Measurements from ENCODE around the gene AHCYL2.
"Not testable (repeated sequence)": the region's sequence is repeated elsewhere in the genome, so short reads cannot be mapped to it uniquely, and the experiment has no call there.

AHCYL2 gene

DNA sequence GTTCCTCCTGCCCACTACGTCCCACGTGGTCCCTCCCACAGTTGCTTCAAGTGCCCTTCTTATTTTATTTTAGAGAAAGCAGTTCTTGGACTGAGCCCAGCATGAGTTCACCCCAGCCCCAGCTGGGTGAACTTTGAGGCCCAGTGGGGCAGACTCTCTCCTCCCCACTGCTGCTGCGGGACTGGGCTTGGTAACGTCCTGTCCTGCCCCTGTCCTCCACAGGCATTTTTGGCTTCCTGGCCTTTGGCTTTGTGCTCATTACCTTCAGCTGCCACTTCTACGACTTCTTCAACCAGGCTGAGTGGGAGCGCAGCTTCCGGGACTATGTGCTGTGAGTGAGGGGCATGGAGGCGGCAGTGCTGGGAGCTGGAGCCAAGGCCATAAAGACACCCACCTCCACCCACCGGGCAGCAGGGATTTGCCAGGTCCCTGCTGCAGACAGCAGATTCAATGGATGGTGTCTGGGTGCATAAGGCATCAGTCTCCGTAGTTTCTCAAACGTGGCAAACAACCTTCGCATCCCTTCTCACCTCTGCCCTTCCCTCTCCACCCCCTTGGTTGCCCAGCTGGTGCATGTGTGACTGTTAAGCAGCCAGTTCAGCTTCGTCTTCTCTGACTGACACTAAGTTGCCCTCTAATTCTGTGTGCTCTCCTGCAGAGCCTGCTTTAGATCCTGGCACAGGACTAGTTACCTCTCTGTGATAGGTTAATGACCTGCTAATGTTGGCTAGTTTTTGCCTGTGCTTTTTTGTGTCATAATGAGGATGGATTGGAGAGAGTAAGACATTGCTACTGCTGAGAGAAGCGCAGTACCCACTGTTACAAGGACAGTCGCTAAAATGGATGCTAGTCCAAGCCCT is 15.5 kb upstream of the AHCYL2 start:
- DNase-seq (ENCODE audit: low read depth), result no peak

GRCh38 chr7:129210256-129210988 is 14.4 kb upstream of the AHCYL2 start:
- no peak for DNase-seq (ENCODE audit: low read depth)

GRCh38 chr7:129210989-129211312 is 13.9 kb upstream of the AHCYL2 start:
- DNase-seq (ENCODE audit: low read depth), result no peak

- DNase-seq (ENCODE audit: low read depth), result no peak
These were observed 12.7 kb upstream of the AHCYL2 start for GRCh38 chr7:129212126-129212525.

- no peak for DNase-seq (ENCODE audit: low read depth)
These were observed 12.2 kb upstream of the AHCYL2 start for GRCh38 chr7:129212596-129212995.

DNA sequence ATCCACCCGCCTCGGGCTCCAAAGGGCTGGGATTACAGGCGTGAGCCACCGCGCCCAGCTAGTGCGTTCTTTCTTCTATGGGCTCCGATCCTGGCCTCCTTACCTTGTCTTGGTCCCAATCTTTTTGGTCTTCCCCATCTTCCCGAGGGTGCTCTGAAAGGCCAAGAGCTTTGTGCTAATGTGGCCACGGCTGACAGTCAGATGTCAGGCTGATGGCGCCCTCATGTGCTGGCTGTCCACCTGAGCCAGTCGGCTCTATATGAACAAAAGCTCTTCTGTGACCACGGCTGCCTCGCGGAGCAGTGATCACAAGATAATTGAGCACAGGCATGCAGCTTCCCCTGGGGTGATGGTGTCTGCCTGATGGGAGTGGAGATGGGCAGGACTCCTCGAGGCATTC is 11.0 kb upstream of the AHCYL2 start:
- no peak for DNase-seq (ENCODE audit: low read depth)

DNA sequence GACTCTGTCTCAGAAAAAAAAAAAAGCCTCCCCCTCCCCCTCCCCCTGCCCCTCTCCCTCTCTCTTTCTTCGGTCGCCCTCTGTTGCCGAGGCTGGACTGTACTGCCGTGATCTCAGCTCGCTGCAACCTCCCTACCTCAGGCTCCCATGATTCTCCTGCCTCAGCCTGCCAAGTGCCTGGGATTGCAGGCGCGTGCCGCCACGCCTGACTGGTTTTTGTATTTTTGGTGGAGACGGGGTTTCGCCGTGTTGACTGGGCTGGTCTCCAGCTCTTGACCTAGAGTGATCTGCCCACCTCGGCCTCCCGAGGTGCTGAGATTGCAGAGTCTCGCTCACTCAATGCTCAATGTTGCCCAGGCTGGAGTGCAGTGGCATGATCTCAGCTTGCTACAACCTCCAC is 9.1 kb upstream of the AHCYL2 start:
- not testable (repeated sequence) for DNase-seq (ENCODE audit: low read depth)

GRCh38 chr7:129216101-129216715 is 8.6 kb upstream of the AHCYL2 start:
- not testable (repeated sequence) for DNase-seq (ENCODE audit: low read depth)

GRCh38 chr7:129216821-129217416 is 7.9 kb upstream of the AHCYL2 start:
- not testable (repeated sequence) for DNase-seq (ENCODE audit: low read depth)

- peak; percentile 45 for DNase-seq (ENCODE audit: low read depth)
These were observed 6.2 kb upstream of the AHCYL2 start for GRCh38 chr7:129218514-129219062.

DNA sequence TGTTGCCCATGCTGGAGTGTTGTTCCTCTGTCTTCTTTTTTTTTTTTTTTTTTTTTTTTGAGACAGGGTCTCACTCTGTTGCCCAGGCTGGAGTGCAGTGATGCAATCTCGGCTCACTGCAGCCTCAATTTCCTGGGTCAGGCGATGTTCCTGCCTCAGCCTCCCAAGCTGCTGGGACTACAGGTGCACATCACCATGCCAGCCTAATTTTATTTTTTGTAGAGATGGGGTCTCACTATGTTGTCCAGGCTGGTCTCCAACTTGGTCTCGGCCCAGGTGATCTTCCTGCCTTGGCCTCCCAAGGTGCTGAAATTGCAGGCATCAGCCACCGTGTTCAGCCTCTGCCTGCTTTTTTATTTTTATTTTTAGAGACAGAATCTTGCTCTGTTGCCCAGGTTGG is 5.7 kb upstream of the AHCYL2 start:
- not testable (repeated sequence) for DNase-seq (ENCODE audit: low read depth)

GRCh38 chr7:129222064-129222463 is 2.8 kb upstream of the AHCYL2 start:
- no peak for DNase-seq (ENCODE audit: low read depth)

DNA sequence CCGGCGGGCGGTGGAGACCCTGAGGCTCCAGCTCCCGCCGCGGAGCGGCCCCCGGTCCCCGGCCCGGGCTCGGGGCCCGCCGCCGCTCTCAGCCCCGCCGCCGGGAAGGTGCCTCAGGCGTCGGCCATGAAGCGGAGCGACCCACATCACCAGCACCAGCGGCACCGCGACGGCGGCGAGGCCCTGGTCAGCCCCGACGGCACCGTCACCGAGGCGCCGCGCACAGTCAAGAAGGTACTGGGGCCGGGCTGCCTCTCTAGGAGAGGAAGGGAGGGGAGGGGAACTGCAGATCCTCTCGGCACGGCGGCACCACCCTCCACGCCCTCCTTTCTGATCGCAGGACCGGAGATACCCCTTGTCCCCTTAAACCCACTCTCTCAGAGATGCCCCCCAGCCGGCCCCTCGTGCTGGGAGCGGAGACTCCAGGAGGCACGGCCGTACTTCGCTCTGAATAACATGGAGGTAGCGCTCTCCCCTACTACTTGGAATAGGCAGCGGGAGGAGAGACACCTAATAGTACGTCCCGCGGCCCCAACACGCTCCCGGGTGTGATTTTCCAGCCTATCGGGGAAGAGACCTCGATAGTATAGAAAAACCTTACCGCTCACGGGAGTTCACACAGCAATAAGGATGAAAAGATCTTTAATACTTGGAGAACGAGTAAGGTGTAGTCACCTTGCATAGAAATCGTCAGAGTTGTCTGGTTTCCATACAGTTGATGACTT is 538 bp downstream of the AHCYL2 start:
- peak; percentile 46 for DNase-seq (ENCODE audit: low read depth)

- DNase-seq (ENCODE audit: low read depth), result no peak
These were observed 1.2 kb downstream of the AHCYL2 start for GRCh38 chr7:129225931-129226572.

DNA sequence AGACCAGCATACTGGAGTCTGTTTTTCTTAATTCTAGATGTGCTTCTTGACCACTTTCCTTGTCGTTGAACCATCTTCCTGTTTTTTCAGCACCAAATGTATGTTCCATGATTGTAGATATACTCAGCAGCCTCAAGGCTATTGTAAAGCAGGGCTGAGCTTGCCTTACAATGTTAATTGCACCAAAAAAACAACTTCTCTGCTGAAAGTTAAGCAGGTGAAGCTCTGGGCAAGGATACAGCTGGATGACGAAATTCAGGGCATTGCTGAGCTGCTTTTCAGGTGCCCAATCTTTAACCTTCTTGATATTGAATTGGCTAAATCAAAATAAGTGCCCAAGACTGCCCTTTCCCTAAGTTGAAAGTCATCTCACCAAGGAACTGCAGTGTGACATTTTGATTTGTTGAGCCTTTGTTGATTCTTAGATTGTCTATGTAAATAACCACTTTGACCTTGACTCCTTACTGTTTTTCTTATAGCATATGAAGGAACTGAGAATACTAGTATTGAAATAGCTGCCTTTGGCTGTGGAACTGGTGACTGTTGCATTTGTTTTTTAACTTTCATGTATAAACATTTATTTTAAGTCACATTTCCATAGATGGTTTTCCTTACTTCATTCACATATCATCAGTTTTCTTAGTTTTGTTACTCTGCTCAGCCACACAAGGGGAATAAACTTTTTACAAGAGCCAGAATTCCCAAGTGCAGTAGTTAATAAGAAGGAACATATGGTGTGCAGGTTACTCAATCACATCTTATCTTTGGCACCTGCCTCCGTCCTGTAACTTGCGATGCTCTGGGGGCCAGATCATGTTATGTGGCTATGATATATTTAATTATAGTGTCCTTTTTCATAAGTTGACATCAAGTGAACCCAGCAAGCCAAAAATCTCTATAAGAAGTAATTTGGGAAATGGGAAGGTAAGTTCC is 3.1 kb downstream of the AHCYL2 start:
- no peak for DNase-seq (ENCODE audit: low read depth)

GRCh38 chr7:129228633-129229032 is 3.8 kb downstream of the AHCYL2 start:
- DNase-seq (ENCODE audit: low read depth), result no peak

GRCh38 chr7:129231666-129232065 is 6.8 kb downstream of the AHCYL2 start:
- DNase-seq (ENCODE audit: low read depth), result no peak

DNA sequence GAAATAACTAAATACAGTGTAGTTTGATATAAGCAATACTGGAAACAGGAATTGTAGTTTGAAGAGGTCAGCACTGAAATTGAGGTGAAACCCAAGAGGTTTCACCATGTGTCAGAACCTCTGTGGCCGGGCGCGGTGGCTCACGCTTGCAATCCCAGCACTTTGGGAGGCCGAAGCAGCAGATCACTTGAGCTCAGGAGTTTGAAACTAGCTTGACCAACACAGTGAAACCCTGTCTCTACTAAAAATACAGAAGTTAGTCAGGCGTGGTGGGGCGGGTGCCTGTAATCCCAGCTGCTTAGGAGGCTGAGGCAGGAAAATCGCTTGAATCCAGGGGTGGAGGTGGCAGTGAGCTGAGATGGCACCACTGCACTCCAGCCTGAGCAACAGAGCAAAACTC is 13.7 kb downstream of the AHCYL2 start:
- no peak for DNase-seq (ENCODE audit: low read depth)

- DNase-seq (ENCODE audit: low read depth), result no peak
These were observed 15.4 kb downstream of the AHCYL2 start for GRCh38 chr7:129240119-129240820.
